K562 (cell line): ENCODE measurements around the gene TYW1. TPM values are rescaled to one million over a fixed set of nuclear protein-coding genes. Genes with fewer than 3 reads are reported as not detected.
A peak's percentile ranks its signal among the peaks of the same experiment; 100 is the strongest.

Experiments
- HDAC2 ChIP-seq: fragments of 450-650 bp; IDR thresholded peaks from 2 replicates; pipeline ENCODE4 v1.6.1; 2016; ENCODE audit warnings: mild to moderate bottlenecking
- HNRNPLL ChIP-seq: fragments of 200-400 bp; formaldehyde crosslinking; IDR thresholded peaks from 2 replicates; pipeline ENCODE4 v1.6.1; 2017; ENCODE audit warnings: low read length, low read depth, mild to moderate bottlenecking; ENCODE audit not compliant: poor library complexity, severe bottlenecking
- MEIS2 ChIP-seq: fragments of 450-650 bp; IDR thresholded peaks from 2 replicates; pipeline ENCODE4 v1.6.1; 2014; ENCODE audit warnings: mild to moderate bottlenecking; ENCODE audit not compliant: partially characterized antibody
- NFIC ChIP-seq: fragments of 450-650 bp; IDR thresholded peaks from 2 replicates; pipeline ENCODE4 v1.6.1; 2017; ENCODE audit warnings: mild to moderate bottlenecking, inconsistent platforms
- NRF1 ChIP-seq, 2 experiments: fragments of 450-650 bp; IDR thresholded peaks in 1 of 2; conservative IDR thresholded peaks in 1 of 2; 2 replicates each; pipeline ENCODE4 v1.6.1; 2014; ENCODE audit warnings: mild to moderate bottlenecking in 2 of 2
- POLR2AphosphoS5 ChIP-seq: IDR thresholded peaks from 2 replicates; pipeline ENCODE4 v1.6.1; 2011; ENCODE audit warnings: mild to moderate bottlenecking, low read depth, low read length, moderate library complexity; ENCODE audit not compliant: control insufficient read depth, insufficient read depth
- SMAD3 ChIP-seq: fragments of 450-650 bp; formaldehyde crosslinking; conservative IDR thresholded peaks from 2 replicates; pipeline ENCODE4 v1.4.0; 2020; ENCODE audit warnings: mild to moderate bottlenecking
- SNIP1 ChIP-seq: fragments of 450-650 bp; IDR thresholded peaks from 2 replicates; pipeline ENCODE4 v1.7.1; 2017; ENCODE audit warnings: low read depth, mild to moderate bottlenecking
- TAF9B ChIP-seq: fragments of 450-650 bp; IDR thresholded peaks from 2 replicates; pipeline ENCODE4 v1.6.1; 2018; ENCODE audit warnings: mild to moderate bottlenecking; ENCODE audit not compliant: partially characterized antibody
- TEAD1 ChIP-seq, 2 experiments: fragments of 450-650 bp in 1 of 2; sonication (generic) in 1 of 2; formaldehyde crosslinking; IDR thresholded peaks; 2 replicates each; pipeline versions ENCODE4 v1.4.0 to v1.8.0; 2020 to 2022; ENCODE audit warnings: mild to moderate bottlenecking in 2 of 2, missing genetic modification reagents in 1 of 2
- YY1 ChIP-seq, 3 experiments: IDR thresholded peaks; 2 replicates each; pipeline ENCODE4 v1.6.1; 2011; ENCODE audit warnings: low read length in 2 of 3, mild to moderate bottlenecking in 2 of 3, moderate library complexity in 2 of 3, borderline replicate concordance in 1 of 3, control low read depth in 1 of 3, low read depth in 1 of 3; ENCODE audit not compliant: insufficient read depth in 3 of 3, insufficient replicate concordance in 2 of 3, control insufficient read depth in 1 of 3, insufficient read length in 1 of 3; ENCODE audit errors: extremely low read depth in 1 of 3
- polyA plus RNA-seq, 8 experiments: library from polyadenylated mRNA; depleted of rRNA in 4 of 8; stranded (reverse) in 5 of 8; unstranded in 3 of 8; fragments of >200 nt; fragmentation: Nextera tagmentation in 2 of 8; fragmentation: Illumina TruSeq in 1 of 8; extraction: Ambion mirVana in 2 of 8; extraction: Trizol in 1 of 8; gene quantifications; 2 replicates each; pipeline versions ENCODE4 v1.2.1 to v1.2.3, GENCODE V29; 2011 to 2014; ENCODE audit warnings: inconsistent platforms in 1 of 8, missing spikeins in 1 of 8
- total RNA-seq, 7 experiments: library from RNA; depleted of rRNA in 6 of 7; stranded (reverse); fragments of >200 nt in 6 of 7; fragmentation: Illumina TruSeq in 2 of 7; extraction: Trizol in 2 of 7; gene quantifications; 2 replicates each; pipeline versions ENCODE4 v1.2.1 to v1.2.3, GENCODE V29; 2011 to 2021; ENCODE audit warnings: low replicate concordance in 1 of 7
- TF ChIP-seq, protein P1 (sequence below): fragments of 200-800 bp; sonication (Bioruptor generic); IDR thresholded peaks from 2 replicates; pipeline ENCODE4 v1.6.1; 2017; ENCODE audit warnings: missing genetic modification characterization, missing compliant biosample characterization
- TF ChIP-seq, protein P2 (sequence below): fragments of 150-350 bp; IDR thresholded peaks from 2 replicates; pipeline ENCODE4 v1.6.1; 2014; ENCODE audit warnings: low read depth, mild to moderate bottlenecking, low read length, borderline replicate concordance

TYW1 gene
- total and polyA plus RNA-seq, 9 of the 15 experiments (the other 6 are each of a cell fraction or from before 2014, with no cell fraction given): 17.4 to 32.0 (median 26.2) TPM

DNA sequence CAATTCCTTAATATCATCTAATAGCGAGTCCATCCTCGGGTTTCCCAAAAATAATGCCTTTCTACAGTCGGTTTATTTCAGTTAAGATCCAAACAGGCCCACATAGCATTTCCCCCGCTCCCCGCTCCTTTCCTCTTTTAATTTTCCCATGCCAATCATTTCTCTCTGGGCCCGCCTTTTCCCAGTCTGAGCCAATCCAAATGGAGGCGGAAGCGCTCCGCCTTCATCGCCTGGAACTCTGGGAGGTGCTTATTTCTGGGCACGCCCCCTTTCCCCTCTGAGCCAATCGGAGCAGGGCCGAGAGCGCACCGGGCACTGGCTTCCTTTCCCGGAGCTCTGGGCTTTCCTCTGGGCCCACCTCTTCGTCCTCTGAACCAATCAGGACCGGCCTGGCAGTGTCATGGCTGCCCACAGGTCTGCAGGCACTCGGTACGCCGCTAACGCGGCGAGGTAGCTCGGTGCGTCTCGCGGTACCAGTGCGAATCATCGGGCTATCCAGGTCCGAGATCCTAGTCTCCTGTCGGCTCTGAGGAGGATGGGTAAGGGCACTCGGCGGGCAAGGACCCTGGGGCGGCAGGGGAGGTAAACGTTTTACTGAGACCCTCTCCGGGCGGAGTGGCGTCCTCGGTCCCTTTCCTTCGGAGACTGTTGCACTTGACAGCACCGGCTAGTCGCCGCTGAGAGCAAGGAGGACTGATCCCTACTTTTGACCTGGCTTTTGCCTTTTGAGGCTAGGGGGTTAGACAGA lies at the start of gene TYW1 (continued):
- TF ChIP-seq HNRNPLL (peak; percentile 91), YY1 (IDR thresholded peaks at IDR 0.05; ENCODE audit: borderline replicate concordance in 1 of 3, control insufficient read depth in 1 of 3, extremely low read depth in 1 of 3, insufficient read depth in 3 of 3, insufficient read length in 1 of 3, insufficient replicate concordance in 2 of 3, low read depth in 1 of 3, low read length in 2 of 3) (peak; percentile 85 to 95 (median 94)), TAF9B (peak; percentile 72), NRF1 (conservative IDR thresholded peaks at IDR 0.05 in 1 of 2, IDR thresholded peaks at IDR 0.05 in 1 of 2) (peak; percentile 83 to 85), SMAD3 (CRISPR knock-in tag) (0 out of 2 replicates have a peak, but pooled peaks have one; percentile 64), MEIS2 (peak; percentile 83), HDAC2 (peak; percentile 63), TEAD1 (CRISPR knock-in tag; IDR thresholded peaks at IDR 0.05) (0 out of 4 replicates have a peak, but pooled peaks of 1 of the 2 experiments have one; percentile 45), SNIP1 (peak; percentile 74), NFIC (peak; percentile 54; the same call in 1 of the 2 replicates), POLR2AphosphoS5 (peak; percentile 54)
- TF ChIP-seq, protein P1, sequence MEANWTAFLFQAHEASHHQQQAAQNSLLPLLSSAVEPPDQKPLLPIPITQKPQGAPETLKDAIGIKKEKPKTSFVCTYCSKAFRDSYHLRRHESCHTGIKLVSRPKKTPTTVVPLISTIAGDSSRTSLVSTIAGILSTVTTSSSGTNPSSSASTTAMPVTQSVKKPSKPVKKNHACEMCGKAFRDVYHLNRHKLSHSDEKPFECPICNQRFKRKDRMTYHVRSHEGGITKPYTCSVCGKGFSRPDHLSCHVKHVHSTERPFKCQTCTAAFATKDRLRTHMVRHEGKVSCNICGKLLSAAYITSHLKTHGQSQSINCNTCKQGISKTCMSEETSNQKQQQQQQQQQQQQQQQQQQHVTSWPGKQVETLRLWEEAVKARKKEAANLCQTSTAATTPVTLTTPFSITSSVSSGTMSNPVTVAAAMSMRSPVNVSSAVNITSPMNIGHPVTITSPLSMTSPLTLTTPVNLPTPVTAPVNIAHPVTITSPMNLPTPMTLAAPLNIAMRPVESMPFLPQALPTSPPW (CRISPR knock-in tag): peak; percentile 66
- TF ChIP-seq, protein P2, sequence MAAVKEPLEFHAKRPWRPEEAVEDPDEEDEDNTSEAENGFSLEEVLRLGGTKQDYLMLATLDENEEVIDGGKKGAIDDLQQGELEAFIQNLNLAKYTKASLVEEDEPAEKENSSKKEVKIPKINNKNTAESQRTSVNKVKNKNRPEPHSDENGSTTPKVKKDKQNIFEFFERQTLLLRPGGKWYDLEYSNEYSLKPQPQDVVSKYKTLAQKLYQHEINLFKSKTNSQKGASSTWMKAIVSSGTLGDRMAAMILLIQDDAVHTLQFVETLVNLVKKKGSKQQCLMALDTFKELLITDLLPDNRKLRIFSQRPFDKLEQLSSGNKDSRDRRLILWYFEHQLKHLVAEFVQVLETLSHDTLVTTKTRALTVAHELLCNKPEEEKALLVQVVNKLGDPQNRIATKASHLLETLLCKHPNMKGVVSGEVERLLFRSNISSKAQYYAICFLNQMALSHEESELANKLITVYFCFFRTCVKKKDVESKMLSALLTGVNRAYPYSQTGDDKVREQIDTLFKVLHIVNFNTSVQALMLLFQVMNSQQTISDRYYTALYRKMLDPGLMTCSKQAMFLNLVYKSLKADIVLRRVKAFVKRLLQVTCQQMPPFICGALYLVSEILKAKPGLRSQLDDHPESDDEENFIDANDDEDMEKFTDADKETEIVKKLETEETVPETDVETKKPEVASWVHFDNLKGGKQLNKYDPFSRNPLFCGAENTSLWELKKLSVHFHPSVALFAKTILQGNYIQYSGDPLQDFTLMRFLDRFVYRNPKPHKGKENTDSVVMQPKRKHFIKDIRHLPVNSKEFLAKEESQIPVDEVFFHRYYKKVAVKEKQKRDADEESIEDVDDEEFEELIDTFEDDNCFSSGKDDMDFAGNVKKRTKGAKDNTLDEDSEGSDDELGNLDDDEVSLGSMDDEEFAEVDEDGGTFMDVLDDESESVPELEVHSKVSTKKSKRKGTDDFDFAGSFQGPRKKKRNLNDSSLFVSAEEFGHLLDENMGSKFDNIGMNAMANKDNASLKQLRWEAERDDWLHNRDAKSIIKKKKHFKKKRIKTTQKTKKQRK: peak; percentile 72; the same call in 1 of the 2 replicates
- TF ChIP-seq, all 486 proteins: peak for 84; not testable (repeated sequence) for 402
